SK-N-SH (cell line): ENCODE data around the gene RPS16. TPM values are rescaled to one million over a fixed set of nuclear protein-coding genes. Genes with fewer than 3 reads are reported as not detected.

Source experiments
- CHD2 ChIP-seq: fragments of 150-350 bp; IDR thresholded peaks from 2 replicates; pipeline ENCODE4 v1.6.1; 2018; ENCODE audit warnings: low read length; ENCODE audit not compliant: partially characterized antibody
- CTCF ChIP-seq: fragments of 200-600 bp; sonication (generic); IDR thresholded peaks from 2 replicates; pipeline ENCODE4 v1.6.1; 2017; ENCODE audit warnings: antibody characterized with exemption, mild to moderate bottlenecking, moderate library complexity
- ELF1 ChIP-seq: IDR thresholded peaks from 2 replicates; pipeline ENCODE4 v1.4.0; 2012
- EP300 ChIP-seq, 2 experiments: IDR thresholded peaks; 2 replicates each; pipeline versions ENCODE4 v1.4.0 to v1.6.1; 2012; ENCODE audit warnings: borderline replicate concordance in 1 of 2, low read depth in 1 of 2, low read length in 1 of 2
- EZH2phosphoT487 ChIP-seq: fragments of 200-600 bp; sonication (generic); IDR thresholded peaks from 2 replicates; pipeline ENCODE4 v1.6.1; 2017; ENCODE audit warnings: low read depth, mixed run types, mild to moderate bottlenecking, antibody characterized with exemption, moderate library complexity, borderline replicate concordance
- FOSL2 ChIP-seq: IDR thresholded peaks from 2 replicates; pipeline ENCODE4 v1.4.0; 2012; ENCODE audit warnings: low read depth, mild to moderate bottlenecking, moderate library complexity, borderline replicate concordance
- FOXJ3 ChIP-seq: sonication (generic); formaldehyde crosslinking; IDR thresholded peaks from 2 replicates; pipeline ENCODE4 v1.5.1; 2020; ENCODE audit warnings: mild to moderate bottlenecking, missing genetic modification reagents
- FOXM1 ChIP-seq: IDR thresholded peaks from 2 replicates; pipeline ENCODE4 v1.4.0; 2012; ENCODE audit warnings: low read depth, mild to moderate bottlenecking
- IRF3 ChIP-seq: fragments of 150-350 bp; IDR thresholded peaks from 2 replicates; pipeline ENCODE4 v1.6.1; 2016; ENCODE audit warnings: mild to moderate bottlenecking, low read depth, low read length
- MAX ChIP-seq: IDR thresholded peaks from 2 replicates; pipeline ENCODE4 v1.4.0; 2012; ENCODE audit warnings: low read depth
- MEF2A ChIP-seq: IDR thresholded peaks from 2 replicates; pipeline ENCODE4 v1.4.0; 2012; ENCODE audit warnings: low read depth, borderline replicate concordance
- MXI1 ChIP-seq: IDR thresholded peaks from 2 replicates; pipeline ENCODE4 v1.6.1; 2012; ENCODE audit warnings: mild to moderate bottlenecking, low read depth, low read length, improper control_type of control experiment
- NFIC ChIP-seq: IDR thresholded peaks from 2 replicates; pipeline ENCODE4 v1.4.0; 2012; ENCODE audit warnings: borderline replicate concordance
- POLR2AphosphoS5 ChIP-seq: IDR thresholded peaks from 2 replicates; pipeline ENCODE4 v1.6.1; 2012; ENCODE audit warnings: low read depth, low read length
- RAD21 ChIP-seq: IDR thresholded peaks from 2 replicates; pipeline ENCODE4 v1.6.1; 2012; ENCODE audit warnings: mild to moderate bottlenecking, low read length
- RCOR1 ChIP-seq: fragments of 150-350 bp; IDR thresholded peaks from 2 replicates; pipeline ENCODE4 v1.6.1; 2017; ENCODE audit warnings: antibody characterized with exemption, low read length
- RXRA ChIP-seq: IDR thresholded peaks from 2 replicates; pipeline ENCODE4 v1.4.0; 2012; ENCODE audit warnings: low read depth, mild to moderate bottlenecking, borderline replicate concordance
- SIN3A ChIP-seq: IDR thresholded peaks from 2 replicates; pipeline ENCODE4 v1.6.1; 2012; ENCODE audit warnings: low read depth, mild to moderate bottlenecking, low read length, moderate library complexity, borderline replicate concordance
- SMC3 ChIP-seq: IDR thresholded peaks from 2 replicates; pipeline ENCODE4 v1.6.1; 2012; ENCODE audit warnings: low read depth, low read length, improper control_type of control experiment
- TAF1 ChIP-seq: IDR thresholded peaks from 2 replicates; pipeline ENCODE4 v1.6.1; 2012; ENCODE audit warnings: low read depth, mild to moderate bottlenecking, low read length, moderate library complexity, borderline replicate concordance
- TCF12 ChIP-seq: IDR thresholded peaks from 2 replicates; pipeline ENCODE4 v1.4.0; 2012
- TEAD4 ChIP-seq: IDR thresholded peaks from 2 replicates; pipeline ENCODE4 v1.4.0; 2012; ENCODE audit warnings: mild to moderate bottlenecking, borderline replicate concordance; ENCODE audit not compliant: insufficient read depth
- USF1 ChIP-seq: IDR thresholded peaks from 2 replicates; pipeline ENCODE4 v1.4.0; 2012; ENCODE audit warnings: low read depth, borderline replicate concordance
- polyA plus RNA-seq, 3 experiments: library from polyadenylated mRNA; depleted of rRNA; stranded (reverse); fragments of >200 nt; gene quantifications; 2 replicates each; pipeline ENCODE4 v1.2.3, GENCODE V29; 2012
- TF ChIP-seq, protein P1 (sequence below): fragments of 150-350 bp; IDR thresholded peaks from 2 replicates; pipeline ENCODE4 v1.6.1; 2017; ENCODE audit warnings: antibody characterized with exemption, low read length, low read depth, borderline replicate concordance

RPS16 gene
- polyA plus RNA-seq, 1 of the 3 experiments (the other 2 are of a cell fraction): 7,541 TPM

DNA sequence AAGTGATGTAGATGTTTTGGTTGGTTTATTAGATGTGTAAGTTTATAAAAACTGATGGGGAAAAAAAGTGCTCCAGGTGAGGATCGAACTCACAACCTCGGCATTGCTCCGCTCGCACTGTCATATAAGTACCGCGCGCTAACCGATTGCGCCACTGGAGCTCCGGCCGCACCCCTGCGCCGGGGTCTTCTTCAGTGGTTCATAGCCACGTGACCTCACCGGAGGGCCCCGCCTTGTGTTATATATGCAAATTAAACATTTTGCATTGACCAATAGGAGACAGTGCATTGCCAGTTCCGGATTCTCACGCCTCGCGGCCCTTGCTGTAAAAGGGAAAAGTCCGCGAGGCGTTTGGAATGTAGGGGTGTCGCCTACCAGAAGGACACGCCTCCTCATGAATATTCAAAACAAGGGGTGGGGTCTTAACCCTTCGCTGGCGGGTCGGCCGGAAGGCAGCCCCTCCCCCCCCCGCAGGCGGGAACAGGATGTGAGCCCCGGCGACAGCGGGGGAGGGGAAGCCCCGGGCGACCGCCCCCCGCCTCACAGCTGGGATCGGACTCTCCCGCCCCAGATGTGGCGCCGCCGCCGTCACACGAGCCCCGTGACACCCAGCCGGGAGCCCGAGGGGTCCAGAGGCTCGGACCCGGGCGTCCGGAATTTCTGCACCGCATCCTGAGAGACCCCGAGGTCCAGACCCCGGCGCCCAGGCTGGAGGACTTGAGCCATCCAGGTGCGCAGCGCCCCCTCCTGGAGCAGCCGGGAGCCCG lies 23.5 kb downstream of the RPS16 start, which contains the start of gene PLEKHG2 (continued):
- TF ChIP-seq, protein P1, sequence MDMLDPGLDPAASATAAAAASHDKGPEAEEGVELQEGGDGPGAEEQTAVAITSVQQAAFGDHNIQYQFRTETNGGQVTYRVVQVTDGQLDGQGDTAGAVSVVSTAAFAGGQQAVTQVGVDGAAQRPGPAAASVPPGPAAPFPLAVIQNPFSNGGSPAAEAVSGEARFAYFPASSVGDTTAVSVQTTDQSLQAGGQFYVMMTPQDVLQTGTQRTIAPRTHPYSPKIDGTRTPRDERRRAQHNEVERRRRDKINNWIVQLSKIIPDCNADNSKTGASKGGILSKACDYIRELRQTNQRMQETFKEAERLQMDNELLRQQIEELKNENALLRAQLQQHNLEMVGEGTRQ: peak; percentile 40; the same call in 1 of the 2 replicates
- 0 out of 2 replicates have a peak, but pooled peaks have one; percentile 78 for TF ChIP-seq SIN3A
- TF ChIP-seq MXI1: no peak; the same call in none of the 2 replicates
- TF ChIP-seq RXRA: peak; percentile 7; the same call in 1 of the 2 replicates
- TF ChIP-seq EP300 (IDR thresholded peaks at IDR 0.05; ENCODE audit: borderline replicate concordance in 1 of 2, low read depth in 1 of 2, low read length in 1 of 2): 0 out of 4 replicates have a peak, but pooled peaks of 1 of the 2 experiments have one; percentile 42
- no peak; the same call in 1 of the 2 replicates for TF ChIP-seq SMC3
- 0 out of 2 replicates have a peak, but pooled peaks have one; percentile 24 for TF ChIP-seq TAF1
- peak; percentile 86 for TF ChIP-seq USF1
- peak; percentile 44; the same call in 1 of the 2 replicates for TF ChIP-seq TCF12
- TF ChIP-seq TEAD4: peak; percentile 89
- peak; percentile 88 for TF ChIP-seq ELF1
- no peak for TF ChIP-seq FOXJ3 (CRISPR knock-in tag)
- TF ChIP-seq POLR2AphosphoS5: peak; percentile 96
- TF ChIP-seq MAX: peak; percentile 88
- TF ChIP-seq NFIC: no peak
- no peak for TF ChIP-seq MEF2A
- TF ChIP-seq FOXM1: no peak; the same call in 1 of the 2 replicates
- peak; percentile 47; the same call in 1 of the 2 replicates for TF ChIP-seq RCOR1
- TF ChIP-seq CTCF: peak; percentile 88
- 0 out of 2 replicates have a peak, but pooled peaks have one; percentile 7 for TF ChIP-seq IRF3
- TF ChIP-seq RAD21: peak; percentile 27; the same call in 1 of the 2 replicates
- TF ChIP-seq EZH2phosphoT487: no peak
- TF ChIP-seq FOSL2: peak; percentile 29; the same call in 1 of the 2 replicates
- peak; percentile 94 for TF ChIP-seq CHD2
